GM19351 (cell line): ENCODE data around the gene INF2.
"Not testable (repeated sequence)": the region's sequence is repeated elsewhere in the genome, so short reads cannot be mapped to it uniquely, and the experiment has no call there.

Experiments
- ATAC-seq: cut with Tn5 transposase; IDR thresholded peaks from one replicate; pipeline ENCODE4 v1.9.1; 2021; ENCODE audit warnings: mild to moderate bottlenecking, moderate library complexity; ENCODE audit not compliant: unreplicated experiment

Gene INF2

GRCh38 chr14:104749111-104749649, 59.8 kb downstream of the INF2 start:
- ATAC-seq, result no peak

GRCh38 chr14:104750056-104750752, 60.8 kb downstream of the INF2 start:
- no peak for ATAC-seq

GRCh38 chr14:104750753-104751057, 61.3 kb downstream of the INF2 start:
- ATAC-seq, result not testable (repeated sequence)

- no peak for ATAC-seq
Measured at GRCh38 chr14:104751539-104752422, 62.4 kb downstream of the INF2 start.

GRCh38 chr14:104752423-104752734, 63.0 kb downstream of the INF2 start:
- peak; percentile 76 for ATAC-seq

GRCh38 chr14:104752735-104753527, 63.5 kb downstream of the INF2 start, which contains the start of gene SIVA1:
Gene SIVA1 (plus strand): TSS chr14:104753147. CDS start chr14:104753202, 55 bp downstream.
- ATAC-seq, result peak; percentile 88

- no peak for ATAC-seq
Measured at GRCh38 chr14:104753528-104754212, 64.3 kb downstream of the INF2 start.

- ATAC-seq, result no peak
Measured at GRCh38 chr14:104754213-104754851, 64.9 kb downstream of the INF2 start.

- ATAC-seq, result no peak
Measured at GRCh38 chr14:104755621-104756020, 66.2 kb downstream of the INF2 start.

- no peak for ATAC-seq
Measured at GRCh38 chr14:104756477-104757237, 67.2 kb downstream of the INF2 start.

GRCh38 chr14:104757238-104757585, 67.8 kb downstream of the INF2 start:
- no peak for ATAC-seq

GRCh38 chr14:104757681-104758392, 68.4 kb downstream of the INF2 start:
- ATAC-seq, result no peak

- ATAC-seq, result no peak
Measured at GRCh38 chr14:104758981-104759969, 69.9 kb downstream of the INF2 start.

- no peak for ATAC-seq
Measured at GRCh38 chr14:104765517-104765916, 76.1 kb downstream of the INF2 start.

GRCh38 chr14:104766256-104766862, 76.9 kb downstream of the INF2 start:
- ATAC-seq, result no peak

GRCh38 chr14:104766863-104767633, 77.6 kb downstream of the INF2 start:
- no peak for ATAC-seq

- no peak for ATAC-seq
Measured at GRCh38 chr14:104767634-104767918, 78.2 kb downstream of the INF2 start.
